ENCODE data around the gene TAF11L2.
"Not testable (repeated sequence)": the region's sequence is repeated elsewhere in the genome, so short reads cannot be mapped to it uniquely, and the experiment has no call there.

The TAF11L2 gene

GRCh38 chr5:17487174-17487512 is 10.9 kb upstream of the TAF11L2 start:
- no peak for ATAC-seq
- TF ChIP-seq SNAI2 (CRISPR knock-in tag; IDR thresholded peaks at IDR 0.05) (no peak), ZFP3 (CRISPR knock-in tag; IDR thresholded peaks at IDR 0.05) (no peak), BACH2 (CRISPR knock-in tag; IDR thresholded peaks at IDR 0.05; ENCODE audit: borderline replicate concordance) (no peak), ZNF8 (CRISPR knock-in tag; IDR thresholded peaks at IDR 0.05) (no peak), PPARA (CRISPR knock-in tag; IDR thresholded peaks at IDR 0.05; ENCODE audit: borderline replicate concordance) (no peak), ARNTL (CRISPR knock-in tag; IDR thresholded peaks at IDR 0.05; ENCODE audit: borderline replicate concordance, low read depth) (no peak), POU6F1 (CRISPR knock-in tag; IDR thresholded peaks at IDR 0.05; ENCODE audit: borderline replicate concordance, low read depth) (no peak), TSHZ2 (CRISPR knock-in tag; IDR thresholded peaks at IDR 0.05) (no peak), ESRRG (CRISPR knock-in tag; IDR thresholded peaks at IDR 0.05) (no peak), TOX (CRISPR knock-in tag; IDR thresholded peaks at IDR 0.05; ENCODE audit: borderline replicate concordance) (no peak), ZC3H10 (CRISPR knock-in tag; IDR thresholded peaks at IDR 0.05) (no peak), CREB5 (CRISPR knock-in tag; IDR thresholded peaks at IDR 0.05; ENCODE audit: low read depth) (no peak)

- not testable (repeated sequence) for ATAC-seq
These were observed 6.8 kb upstream of the TAF11L2 start for GRCh38 chr5:17491257-17491656.

GRCh38 chr5:17492770-17493169 is 5.3 kb upstream of the TAF11L2 start:
- TF ChIP-seq PATZ1 (CRISPR knock-in tag; IDR thresholded peaks at IDR 0.05; ENCODE audit: borderline replicate concordance) (no peak), CREB5 (CRISPR knock-in tag; IDR thresholded peaks at IDR 0.05; ENCODE audit: low read depth) (no peak), GLIS3 (CRISPR knock-in tag; IDR thresholded peaks at IDR 0.05) (no peak), ZFP30 (CRISPR knock-in tag; IDR thresholded peaks at IDR 0.05) (no peak), CSDC2 (CRISPR knock-in tag; IDR thresholded peaks at IDR 0.05) (no peak), SNAI2 (CRISPR knock-in tag; IDR thresholded peaks at IDR 0.05) (no peak), OSR1 (CRISPR knock-in tag; IDR thresholded peaks at IDR 0.05) (no peak), ESRRG (CRISPR knock-in tag; IDR thresholded peaks at IDR 0.05) (no peak), ZNF565 (CRISPR knock-in tag; conservative IDR thresholded peaks at IDR 0.05; ENCODE audit: low read depth) (no peak), ARNTL (CRISPR knock-in tag; IDR thresholded peaks at IDR 0.05; ENCODE audit: borderline replicate concordance, low read depth) (no peak), ISL1 (CRISPR knock-in tag; IDR thresholded peaks at IDR 0.05) (no peak), TOX (CRISPR knock-in tag; IDR thresholded peaks at IDR 0.05; ENCODE audit: borderline replicate concordance) (no peak), ZNF70 (CRISPR knock-in tag; IDR thresholded peaks at IDR 0.05) (no peak), RARB (CRISPR knock-in tag; IDR thresholded peaks at IDR 0.05) (no peak)
- ATAC-seq, result no peak

- ATAC-seq, result no peak
These were observed 585 bp upstream of the TAF11L2 start for GRCh38 chr5:17497446-17497845.

More at GRCh38 chr5:17497446-17497845, 585 bp upstream of the TAF11L2 start:
- TF ChIP-seq TCF4 (CRISPR knock-in tag; IDR thresholded peaks at IDR 0.05; ENCODE audit: borderline replicate concordance) (no peak), BACH2 (CRISPR knock-in tag; IDR thresholded peaks at IDR 0.05; ENCODE audit: borderline replicate concordance) (no peak), CSDC2 (CRISPR knock-in tag; IDR thresholded peaks at IDR 0.05) (no peak), ISL1 (CRISPR knock-in tag; IDR thresholded peaks at IDR 0.05) (no peak), ZFP3 (CRISPR knock-in tag; IDR thresholded peaks at IDR 0.05) (no peak), ZFP30 (CRISPR knock-in tag; IDR thresholded peaks at IDR 0.05) (no peak), ZNF70 (CRISPR knock-in tag; IDR thresholded peaks at IDR 0.05) (no peak), CREB5 (CRISPR knock-in tag; IDR thresholded peaks at IDR 0.05; ENCODE audit: low read depth) (no peak), GLIS3 (CRISPR knock-in tag; IDR thresholded peaks at IDR 0.05) (no peak), ZNF8 (CRISPR knock-in tag; IDR thresholded peaks at IDR 0.05) (no peak), PATZ1 (CRISPR knock-in tag; IDR thresholded peaks at IDR 0.05; ENCODE audit: borderline replicate concordance) (no peak)

Data from SK-N-SH treated with all-trans-retinoic acid at 6 μM for 48 hours (cell line).